HG02884 (cell line): ENCODE data around the gene POLR3A.

Source experiments
- ATAC-seq: cut with Tn5 transposase; IDR thresholded peaks from one replicate; pipeline ENCODE4 v1.9.1; 2021; ENCODE audit warnings: mild to moderate bottlenecking, moderate library complexity; ENCODE audit not compliant: unreplicated experiment

POLR3A gene

GRCh38 chr10:77959887-77960455 is 69.3 kb downstream of the POLR3A start:
- ATAC-seq: no peak

- ATAC-seq: no peak
Measured at GRCh38 chr10:77959384-77959783, 69.9 kb downstream of the POLR3A start.

- ATAC-seq: no peak
Measured at GRCh38 chr10:77955136-77955535, 74.2 kb downstream of the POLR3A start.

GRCh38 chr10:77949167-77949566 is 80.1 kb downstream of the POLR3A start:
- no peak for ATAC-seq

GRCh38 chr10:77946084-77946483 is 83.2 kb downstream of the POLR3A start:
- ATAC-seq: no peak

- ATAC-seq: no peak
Measured at GRCh38 chr10:77944519-77944918, 84.8 kb downstream of the POLR3A start.

- ATAC-seq: no peak
Measured at GRCh38 chr10:77943121-77943901, 86.0 kb downstream of the POLR3A start.

- ATAC-seq: no peak
Measured at GRCh38 chr10:77941790-77942189, 87.5 kb downstream of the POLR3A start.

- no peak for ATAC-seq
Measured at GRCh38 chr10:77940627-77941026, 88.7 kb downstream of the POLR3A start.

- no peak for ATAC-seq
Measured at GRCh38 chr10:77940225-77940624, 89.1 kb downstream of the POLR3A start.

GRCh38 chr10:77939561-77940001 is 89.7 kb downstream of the POLR3A start:
- ATAC-seq: no peak

GRCh38 chr10:77936697-77937567 is 92.4 kb downstream of the POLR3A start:
- no peak for ATAC-seq

- ATAC-seq: no peak
Measured at GRCh38 chr10:77932016-77932715, 97.1 kb downstream of the POLR3A start.

- no peak for ATAC-seq
Measured at GRCh38 chr10:77927402-77928246, 101.7 kb downstream of the POLR3A start.

- peak; percentile 44 for ATAC-seq
Measured at GRCh38 chr10:77926566-77927401, 102.5 kb downstream of the POLR3A start, which contains the start of gene DLG5. Gene DLG5 (minus strand): TSS chr10:77926755. CDS start chr10:77926520, 235 bp downstream.

GRCh38 chr10:77925795-77926565 is 103.3 kb downstream of the POLR3A start:
- peak; percentile 50 for ATAC-seq

GRCh38 chr10:77925410-77925794 is 103.9 kb downstream of the POLR3A start:
- no peak for ATAC-seq

GRCh38 chr10:77922566-77923179 is 106.6 kb downstream of the POLR3A start:
- no peak for ATAC-seq
